H1 (cell line): ENCODE measurements around the gene MIPOL1. TPM values are rescaled to one million over a fixed set of nuclear protein-coding genes. Genes with fewer than 3 reads are reported as not detected.

Source experiments
- CTCF ChIA-PET: fragments of 300-600 bp; sonication (Branson Sonifier 250); formaldehyde crosslinking; loops from one replicate; lab custom pipeline; 2021; ENCODE audit not compliant: partially characterized antibody; lab: Charles Lee
- POLR2A ChIA-PET: fragments of 300-600 bp; sonication (Branson Sonifier 250); formaldehyde crosslinking; loops from one replicate; lab custom pipeline; 2021; ENCODE audit warnings: inconsistent platforms; ENCODE audit not compliant: partially characterized antibody; lab: Charles Lee
- DNase-seq, 2 experiments: peaks; one replicate each; pipeline versions ENCODE4 v3.0.0 to v3.0.0-alpha.2; 2010 to 2022; ENCODE audit warnings: low spot score in 2 of 2, low read depth in 1 of 2, mixed read lengths in 1 of 2
- FAIRE-seq: peaks from 2 replicates; lab custom pipeline; 2011; peaks lifted over from hg19 to GRCh38; lab: Jason Lieb, UNC
- H2AFZ ChIP-seq: 2 replicates; pipeline ENCODE4 v1.8.1; 2012; ENCODE audit warnings: low read length, inconsistent platforms
- H2AK5ac ChIP-seq: 2 replicates; pipeline ENCODE4 v1.6.1; 2013; ENCODE audit warnings: low read depth, low read length
- H2BK120ac ChIP-seq: replicated peaks from 2 replicates; pipeline ENCODE3; 2013; ENCODE audit warnings: low read depth, low read length, inconsistent platforms
- H2BK12ac ChIP-seq: 2 replicates; pipeline ENCODE4 v1.6.1; 2013; ENCODE audit warnings: low read depth, low read length
- H2BK15ac ChIP-seq: 2 replicates; pipeline ENCODE4 v1.6.1; 2013; ENCODE audit warnings: low read length
- H2BK20ac ChIP-seq: 2 replicates; pipeline ENCODE4 v1.6.1; 2013; ENCODE audit warnings: low read length
- H2BK5ac ChIP-seq: 2 replicates; pipeline ENCODE4 v1.6.1; 2013; ENCODE audit warnings: low read depth, low read length
- H3K14ac ChIP-seq: 2 replicates; pipeline ENCODE4 v1.6.1; 2013; ENCODE audit warnings: inconsistent platforms; ENCODE audit not compliant: insufficient read length
- H3K18ac ChIP-seq: 2 replicates; pipeline ENCODE4 v1.6.1; 2013; ENCODE audit warnings: low read length; ENCODE audit errors: extremely low read depth
- H3K23ac ChIP-seq: 2 replicates; pipeline ENCODE4 v1.6.1; 2013; ENCODE audit warnings: inconsistent platforms; ENCODE audit not compliant: insufficient read length
- H3K23me2 ChIP-seq: 2 replicates; pipeline ENCODE4 v1.6.1; 2013; ENCODE audit warnings: low read depth, low read length
- H3K27ac ChIP-seq: 2 replicates; pipeline ENCODE4 v1.6.1; 2011; ENCODE audit warnings: low read depth, low read length, inconsistent platforms
- H3K27me3 ChIP-seq, 4 experiments: replicated peaks in 1 of 4; 1 replicate in 1 of 4; 2 replicates in 3 of 4; pipeline versions ENCODE4 v1.6.1 to v1.8.1; 2011 to 2013; ENCODE audit warnings: low read length in 3 of 4, mild to moderate bottlenecking in 3 of 4, inconsistent platforms in 2 of 4, mixed read lengths in 2 of 4, moderate library complexity in 1 of 4; ENCODE audit not compliant: control insufficient read depth in 3 of 4, insufficient read depth in 3 of 4; ENCODE audit errors: extremely low read depth in 1 of 4
- H3K36me3 ChIP-seq, 4 experiments: 2 replicates each; pipeline versions ENCODE4 v1.6.1 to v1.8.1; 2011 to 2013; ENCODE audit warnings: mild to moderate bottlenecking in 4 of 4, low read length in 3 of 4, moderate library complexity in 2 of 4, control low read depth in 1 of 4, inconsistent platforms in 1 of 4; ENCODE audit not compliant: insufficient read depth in 4 of 4, control insufficient read depth in 2 of 4
- H3K4ac ChIP-seq: replicated peaks from 2 replicates; pipeline ENCODE3; 2013; ENCODE audit warnings: low read length, low read depth, mixed read lengths, inconsistent platforms; ENCODE audit not compliant: insufficient read length
- H3K4me1 ChIP-seq, 4 experiments: replicated peaks in 1 of 4; 1 replicate in 1 of 4; 2 replicates in 3 of 4; pipeline versions ENCODE4 v1.6.1 to v1.8.1; 2011 to 2013; ENCODE audit warnings: low read length in 3 of 4, inconsistent platforms in 2 of 4, mixed read lengths in 1 of 4; ENCODE audit not compliant: insufficient read depth in 4 of 4, control insufficient read depth in 3 of 4
- H3K4me2 ChIP-seq, 2 experiments: 2 replicates each; pipeline versions ENCODE4 v1.6.1 to v1.8.1; 2011 to 2013; ENCODE audit warnings: low read depth in 2 of 2, low read length in 2 of 2, control low read depth in 1 of 2, inconsistent platforms in 1 of 2, mild to moderate bottlenecking in 1 of 2; ENCODE audit not compliant: insufficient read depth in 1 of 2
- H3K4me3 ChIP-seq, 4 experiments: fragments of 200-600, 300-600 bp in 1 of 4; sonication (generic), shearing (Covaris generic), sonication (Bioruptor Twin) in 1 of 4; 2 replicates each; pipeline versions ENCODE4 v1.5.1 to v1.8.1; 2011 to 2016; ENCODE audit warnings: low read length in 4 of 4, low read depth in 3 of 4, control low read depth in 2 of 4, inconsistent platforms in 2 of 4, mild to moderate bottlenecking in 2 of 4, mixed read lengths in 1 of 4, moderate library complexity in 1 of 4; ENCODE audit not compliant: insufficient read depth in 2 of 4; ENCODE audit errors: extremely low read depth in 1 of 4
- H3K56ac ChIP-seq: replicated peaks from 2 replicates; pipeline ENCODE3; 2013; ENCODE audit warnings: low read depth, mild to moderate bottlenecking, mixed read lengths, low read length, inconsistent platforms; ENCODE audit not compliant: insufficient read length
- H3K79me1 ChIP-seq: 2 replicates; pipeline ENCODE4 v1.6.1; 2013; ENCODE audit warnings: low read depth, low read length, control low read depth
- H3K79me2 ChIP-seq, 2 experiments: 2 replicates each; pipeline versions ENCODE4 v1.6.1 to v1.8.1; 2012 to 2013; ENCODE audit warnings: low read length in 2 of 2, mild to moderate bottlenecking in 2 of 2, inconsistent platforms in 1 of 2; ENCODE audit not compliant: insufficient read depth in 2 of 2, control insufficient read depth in 1 of 2
- H3K9ac ChIP-seq, 4 experiments: replicated peaks in 1 of 4; 1 replicate in 1 of 4; 2 replicates in 3 of 4; pipeline versions ENCODE4 v1.6.1 to v1.8.1; 2011 to 2013; ENCODE audit warnings: low read depth in 3 of 4, low read length in 3 of 4, control low read depth in 2 of 4, mild to moderate bottlenecking in 2 of 4, moderate library complexity in 2 of 4, inconsistent platforms in 1 of 4; ENCODE audit errors: extremely low read depth in 1 of 4
- H3K9me3 ChIP-seq, 2 experiments: 2 replicates each; pipeline versions ENCODE4 v1.6.1 to v1.8.1; 2012 to 2013; ENCODE audit warnings: mild to moderate bottlenecking in 2 of 2, moderate library complexity in 2 of 2, control low read depth in 1 of 2, inconsistent platforms in 1 of 2, low read depth in 1 of 2, low read length in 1 of 2, mixed read lengths in 1 of 2; ENCODE audit not compliant: insufficient read depth in 2 of 2
- H4K20me1 ChIP-seq, 2 experiments: replicated peaks in 1 of 2; 2 replicates each; pipeline versions ENCODE3 to v1.8.1; 2011 to 2013; ENCODE audit warnings: inconsistent platforms in 2 of 2, low read length in 2 of 2, mild to moderate bottlenecking in 1 of 2; ENCODE audit not compliant: insufficient read depth in 2 of 2, control insufficient read depth in 1 of 2
- H4K5ac ChIP-seq: 2 replicates; pipeline ENCODE4 v1.6.1; 2013; ENCODE audit warnings: low read length, low read depth, mixed read lengths, inconsistent platforms; ENCODE audit not compliant: insufficient read length
- H4K8ac ChIP-seq: 2 replicates; pipeline ENCODE4 v1.8.0; 2013; ENCODE audit warnings: mild to moderate bottlenecking, moderate library complexity, low read length, inconsistent platforms; ENCODE audit not compliant: insufficient read depth; ENCODE audit errors: extremely low read depth
- H4K91ac ChIP-seq: replicated peaks from 2 replicates; pipeline ENCODE3; 2013; ENCODE audit warnings: low read length, mixed read lengths, inconsistent platforms; ENCODE audit not compliant: insufficient read length
- ATF2 ChIP-seq: IDR thresholded peaks from 2 replicates; pipeline ENCODE4 v1.6.1; 2012; ENCODE audit warnings: low read length, inconsistent platforms
- WGBS, 2 experiments: shearing (Covaris generic) in 1 of 2; methylation state at CpG; one replicate each; pipeline versions ENCODE4 v1.1.6 to v1.1.7; 2013 to 2015; ENCODE audit warnings: low lambda C conversion rate in 2 of 2, mixed read lengths in 2 of 2, inconsistent platforms in 1 of 2, low coverage in 1 of 2, missing lambda C conversion rate in 1 of 2; ENCODE audit not compliant: insufficient replicate concordance in 2 of 2, insufficient coverage in 1 of 2, insufficient read length in 1 of 2; ENCODE audit errors: extremely low coverage in 1 of 2, missing lambda C conversion rate in 1 of 2; 5-methylcytosine and 5-hydroxymethylcytosine counted together
- polyA plus RNA-seq, 7 experiments: library from polyadenylated mRNA; depleted of rRNA in 3 of 7; stranded (reverse) in 5 of 7; unstranded in 2 of 7; fragments of >200 nt in 5 of 7; fragments of 200-250 nt in 2 of 7; gene quantifications; 1 replicate in 5 of 7; 2 replicates in 1 of 7; 4 replicates in 1 of 7; pipeline versions ENCODE4 v1.2.1 to v1.2.3, GENCODE V29; 2011 to 2013; ENCODE audit warnings: missing spikeins in 2 of 7, mixed read lengths in 2 of 7
- total RNA-seq: library from RNA; stranded (reverse); fragmentation: NEBNext Ultra II Directional; extraction: Animal tissue kit (Norgen Biotek cat#: 25700); gene quantifications from 2 replicates; pipeline ENCODE4 v1.2.1, GENCODE V29; 2021

Gene MIPOL1
- total and polyA plus RNA-seq, 2 of the 8 experiments (the other 6 are each of a cell fraction or from before 2014, with no cell fraction given) = 2.8 to 23.9 TPM

DNA sequence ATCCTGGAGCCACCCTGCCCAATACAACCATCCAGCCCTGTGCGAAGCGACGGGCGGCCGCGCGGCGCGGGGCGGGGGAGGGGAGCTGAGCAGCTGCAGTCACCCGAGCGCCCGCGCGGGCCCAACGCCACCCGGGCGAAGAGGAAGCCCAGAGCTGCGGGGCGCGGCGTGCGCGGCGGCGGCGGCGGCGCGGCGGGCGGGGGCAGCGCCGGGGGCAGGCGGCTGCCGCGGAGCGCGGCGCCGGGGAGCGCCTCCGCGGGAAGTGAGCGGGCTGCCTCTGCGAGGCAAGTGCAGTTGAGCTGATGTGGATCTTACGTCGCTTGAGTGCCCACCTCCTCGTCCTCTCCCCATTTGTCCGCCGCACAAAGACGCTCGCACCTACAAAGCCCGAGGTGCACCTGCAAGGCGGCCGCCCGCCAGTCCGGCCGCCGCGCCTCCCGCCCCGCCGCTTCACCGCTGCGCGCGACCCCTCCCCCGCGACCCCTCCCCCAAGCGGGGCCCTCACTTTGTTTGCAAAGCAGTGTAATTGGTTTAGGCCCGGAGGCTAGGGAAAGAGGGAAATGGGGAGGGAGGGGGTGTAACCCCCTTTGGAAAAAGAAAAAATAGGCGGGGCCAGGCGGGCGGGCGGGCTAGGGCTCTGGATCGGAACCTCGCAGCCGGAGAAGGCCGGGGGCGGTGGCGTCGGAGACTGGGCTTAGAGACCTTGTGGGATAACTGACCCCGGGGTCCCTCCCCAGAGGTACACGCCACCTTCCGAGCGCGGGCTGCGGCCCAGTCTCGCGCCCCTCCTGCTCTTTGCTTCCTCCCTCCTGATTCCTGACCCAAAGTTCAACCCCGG is 397.5 kb downstream of the MIPOL1 start, which contains the start of the genes FOXA1 and TTC6:
TSS of gene FOXA1 (minus strand) at position 279 of the 838 bp plus-strand sequence. CDS start at position 2, 277 bp downstream.
TSS of gene TTC6 (plus strand) at position 659 of the 838 bp plus-strand sequence. CDS start 26,436 bp downstream, outside the sequence.
- no peak within 1 kb of the TSS for H2BK12ac ChIP-seq
- no peaks in the 10 kb centered on the region for H3K79me2 ChIP-seq
- DNase-seq = peak in 1 of 2 experiments; percentile 73
- H3K27ac ChIP-seq = no peak within 1 kb of the TSS
- no peaks in the 10 kb centered on the region for H3K79me1 ChIP-seq
- H2BK15ac ChIP-seq = no peak within 1 kb of the TSS
- no peaks in the 10 kb centered on the region for H3K36me3 ChIP-seq
- no peak within 1 kb of the TSS for H2BK20ac ChIP-seq
- no peak within 1 kb of the TSS for H3K56ac ChIP-seq
- H3K23me2 ChIP-seq = peaks cover 5% of the 10 kb centered on the region
- ChIA-PET POLR2A (no interaction called here), CTCF (interaction anchor here (0.7 to 7.6 kb wide), 4 partner anchors 8 to 349 kb away, joined by 3 to 62 read pairs (median 20); no protein-coding TSS in a partner anchor)
- no peak within 1 kb of the TSS for H3K23ac ChIP-seq
- H2BK120ac ChIP-seq = no peak within 1 kb of the TSS
- peak within 1 kb of the TSS; percentile 27 to 60 (median 32) for H3K4me3 ChIP-seq
- H4K20me1 ChIP-seq = peaks cover 13 to 22% of the 10 kb centered on the region in 2 experiments
- 0% methylated on average over 20 of the region's 92 CpGs; no CpG with 5 or more reads in 1 of the 2 experiments for WGBS, 2 experiments
- H4K8ac ChIP-seq = peak within 1 kb of the TSS; percentile 89; the same call in 1 of the 2 replicates
- H3K27me3 ChIP-seq = peaks cover 82 to 99% (median 93%) of the 10 kb centered on the region in 4 experiments
- no peak within 1 kb of the TSS for H4K5ac ChIP-seq
- no peaks in the 10 kb centered on the region for H3K9me3 ChIP-seq
- H3K18ac ChIP-seq = peak within 1 kb of the TSS; percentile 60
- H3K9ac ChIP-seq = no peak within 1 kb of the TSS
- H3K14ac ChIP-seq = no peak within 1 kb of the TSS
- no peak within 1 kb of the TSS for H2AFZ ChIP-seq
- peak within 1 kb of the TSS; percentile 75 to 85 for H3K4me2 ChIP-seq
- FAIRE-seq = no peak
- H4K91ac ChIP-seq = no peak within 1 kb of the TSS
- H2BK5ac ChIP-seq = no peak within 1 kb of the TSS
- H3K4me1 ChIP-seq = peaks cover 0 to 27% (median 12%) of the 10 kb centered on the region in 4 experiments; a peak in 6 of 7 replicates
- H3K4ac ChIP-seq = no peak within 1 kb of the TSS
- H2AK5ac ChIP-seq = no peak within 1 kb of the TSS
- no peak for TF ChIP-seq ATF2
